WTC11 (cell line): ENCODE results near the gene TEX11. TPM values are rescaled to one million over a fixed set of nuclear protein-coding genes. Genes with fewer than 3 reads are reported as not detected.

Source experiments
- EMX1 ChIP-seq: fragments of 250-450 bp; sonication (Bioruptor Pico); IDR thresholded peaks from 2 replicates; pipeline ENCODE4 v1.8.0; 2021; ENCODE audit warnings: mild to moderate bottlenecking
- ESRRA ChIP-seq: sonication (generic); formaldehyde crosslinking; IDR thresholded peaks from 2 replicates; pipeline ENCODE4 v1.8.1; 2022; ENCODE audit warnings: mild to moderate bottlenecking, missing genetic modification reagents, borderline replicate concordance
- FOXP1 ChIP-seq: sonication (generic); formaldehyde crosslinking; IDR thresholded peaks from 2 replicates; pipeline ENCODE4 v1.8.0; 2022; ENCODE audit warnings: missing genetic modification reagents, mild to moderate bottlenecking, moderate library complexity, borderline replicate concordance
- IRF2 ChIP-seq: sonication (generic); formaldehyde crosslinking; IDR thresholded peaks from 2 replicates; pipeline ENCODE4 v1.8.0; 2022; ENCODE audit warnings: low read depth, missing genetic modification reagents, borderline replicate concordance
- JAZF1 ChIP-seq: fragments of 250-450 bp; sonication (Bioruptor Pico); IDR thresholded peaks from 2 replicates; pipeline ENCODE4 v1.9.0; 2021; ENCODE audit warnings: moderate library complexity, mild to moderate bottlenecking, inconsistent platforms
- MYBL2 ChIP-seq: sonication (generic); formaldehyde crosslinking; IDR thresholded peaks from 2 replicates; pipeline ENCODE4 v1.8.1; 2023; ENCODE audit warnings: mild to moderate bottlenecking, moderate library complexity, missing genetic modification reagents
- NFE2L1 ChIP-seq: sonication (generic); formaldehyde crosslinking; IDR thresholded peaks from 2 replicates; pipeline ENCODE4 v1.8.1; 2023; ENCODE audit warnings: missing genetic modification reagents
- TEAD1 ChIP-seq: sonication (generic); formaldehyde crosslinking; IDR thresholded peaks from 2 replicates; pipeline ENCODE4 v1.8.0; 2022; ENCODE audit warnings: mild to moderate bottlenecking, missing genetic modification reagents
- ZBTB21 ChIP-seq: sonication (generic); formaldehyde crosslinking; IDR thresholded peaks from 2 replicates; pipeline ENCODE4 v1.8.1; 2023; ENCODE audit warnings: mild to moderate bottlenecking, missing genetic modification reagents, borderline replicate concordance
- ZNF317 ChIP-seq: sonication (generic); formaldehyde crosslinking; IDR thresholded peaks from 2 replicates; pipeline ENCODE4 v1.8.1; 2023; ENCODE audit warnings: low read depth, mild to moderate bottlenecking, moderate library complexity, missing genetic modification reagents, borderline replicate concordance
- ZNF423 ChIP-seq: fragments of 250-450 bp; sonication (Bioruptor Pico); IDR thresholded peaks from 2 replicates; pipeline ENCODE4 v2.1.2; 2022; ENCODE audit warnings: mild to moderate bottlenecking, moderate library complexity
- total RNA-seq: library from RNA; stranded (reverse); gene quantifications from 3 replicates; pipeline ENCODE4 v1.2.3, GENCODE V29; 2021
- TF ChIP-seq, protein P1 (sequence below): sonication (generic); formaldehyde crosslinking; IDR thresholded peaks from 2 replicates; pipeline ENCODE4 v1.8.0; 2022; ENCODE audit warnings: missing genetic modification reagents
- TF ChIP-seq, protein P2 (sequence below): sonication (generic); formaldehyde crosslinking; IDR thresholded peaks from 2 replicates; pipeline ENCODE4 v1.8.1; 2022; ENCODE audit warnings: low read depth, missing genetic modification reagents, borderline replicate concordance
- TF ChIP-seq, protein P3 (sequence below): fragments of 250-450 bp; sonication (Bioruptor Pico); IDR thresholded peaks from 2 replicates; pipeline ENCODE4 v1.9.0; 2021; ENCODE audit warnings: moderate library complexity, mild to moderate bottlenecking, inconsistent platforms, borderline replicate concordance

TEX11 gene
- total RNA-seq, 1 experiment from 2014 or later: 0.31 TPM

DNA sequence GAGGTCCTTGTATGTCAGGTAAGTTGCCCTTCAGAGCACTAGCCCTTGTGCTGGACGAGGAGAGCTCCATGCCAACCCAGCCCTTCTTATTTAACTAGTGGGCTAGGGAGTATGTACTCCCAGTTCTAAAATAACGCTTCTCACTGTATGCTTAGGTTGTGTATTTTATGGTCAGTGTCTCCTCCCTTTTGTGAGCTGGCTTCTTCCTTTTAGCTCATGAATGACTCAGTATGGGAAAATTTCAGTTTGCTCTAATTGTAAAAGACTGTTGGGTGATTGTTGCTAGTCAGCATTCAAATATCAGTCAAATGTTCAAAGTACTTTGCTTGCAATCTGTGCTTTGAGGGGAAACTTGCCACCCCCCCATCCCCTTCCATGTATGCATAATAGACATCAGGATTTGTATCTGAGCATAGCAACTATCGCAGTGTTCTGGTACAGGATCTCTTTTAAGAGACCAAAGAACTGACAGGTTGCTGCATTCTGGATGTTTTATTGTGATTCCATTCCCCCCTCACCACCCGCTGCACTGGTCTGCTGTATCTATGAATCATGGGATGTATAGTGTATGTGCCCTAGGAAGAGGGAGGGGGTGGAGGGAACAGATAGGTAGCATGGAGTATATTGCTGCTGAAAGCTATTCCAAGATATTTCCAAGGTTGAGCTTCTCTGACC lies 429.1 kb downstream of the TEX11 start (continued):
- TF ChIP-seq, protein P1, sequence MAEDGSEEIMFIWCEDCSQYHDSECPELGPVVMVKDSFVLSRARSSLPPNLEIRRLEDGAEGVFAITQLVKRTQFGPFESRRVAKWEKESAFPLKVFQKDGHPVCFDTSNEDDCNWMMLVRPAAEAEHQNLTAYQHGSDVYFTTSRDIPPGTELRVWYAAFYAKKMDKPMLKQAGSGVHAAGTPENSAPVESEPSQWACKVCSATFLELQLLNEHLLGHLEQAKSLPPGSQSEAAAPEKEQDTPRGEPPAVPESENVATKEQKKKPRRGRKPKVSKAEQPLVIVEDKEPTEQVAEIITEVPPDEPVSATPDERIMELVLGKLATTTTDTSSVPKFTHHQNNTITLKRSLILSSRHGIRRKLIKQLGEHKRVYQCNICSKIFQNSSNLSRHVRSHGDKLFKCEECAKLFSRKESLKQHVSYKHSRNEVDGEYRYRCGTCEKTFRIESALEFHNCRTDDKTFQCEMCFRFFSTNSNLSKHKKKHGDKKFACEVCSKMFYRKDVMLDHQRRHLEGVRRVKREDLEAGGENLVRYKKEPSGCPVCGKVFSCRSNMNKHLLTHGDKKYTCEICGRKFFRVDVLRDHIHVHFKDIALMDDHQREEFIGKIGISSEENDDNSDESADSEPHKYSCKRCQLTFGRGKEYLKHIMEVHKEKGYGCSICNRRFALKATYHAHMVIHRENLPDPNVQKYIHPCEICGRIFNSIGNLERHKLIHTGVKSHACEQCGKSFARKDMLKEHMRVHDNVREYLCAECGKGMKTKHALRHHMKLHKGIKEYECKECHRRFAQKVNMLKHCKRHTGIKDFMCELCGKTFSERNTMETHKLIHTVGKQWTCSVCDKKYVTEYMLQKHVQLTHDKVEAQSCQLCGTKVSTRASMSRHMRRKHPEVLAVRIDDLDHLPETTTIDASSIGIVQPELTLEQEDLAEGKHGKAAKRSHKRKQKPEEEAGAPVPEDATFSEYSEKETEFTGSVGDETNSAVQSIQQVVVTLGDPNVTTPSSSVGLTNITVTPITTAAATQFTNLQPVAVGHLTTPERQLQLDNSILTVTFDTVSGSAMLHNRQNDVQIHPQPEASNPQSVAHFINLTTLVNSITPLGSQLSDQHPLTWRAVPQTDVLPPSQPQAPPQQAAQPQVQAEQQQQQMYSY (CRISPR knock-in tag): no peak
- TF ChIP-seq ESRRA (CRISPR knock-in tag) (no peak), ZBTB21 (no peak), MYBL2 (CRISPR knock-in tag) (no peak), NFE2L1 (CRISPR knock-in tag) (no peak), EMX1 (CRISPR knock-in tag) (no peak), IRF2 (CRISPR knock-in tag) (no peak), FOXP1 (CRISPR knock-in tag) (no peak), ZNF317 (CRISPR knock-in tag) (no peak), JAZF1 (CRISPR knock-in tag) (no peak), ZNF423 (no peak), TEAD1 (CRISPR knock-in tag) (no peak)
- TF ChIP-seq, protein P2, sequence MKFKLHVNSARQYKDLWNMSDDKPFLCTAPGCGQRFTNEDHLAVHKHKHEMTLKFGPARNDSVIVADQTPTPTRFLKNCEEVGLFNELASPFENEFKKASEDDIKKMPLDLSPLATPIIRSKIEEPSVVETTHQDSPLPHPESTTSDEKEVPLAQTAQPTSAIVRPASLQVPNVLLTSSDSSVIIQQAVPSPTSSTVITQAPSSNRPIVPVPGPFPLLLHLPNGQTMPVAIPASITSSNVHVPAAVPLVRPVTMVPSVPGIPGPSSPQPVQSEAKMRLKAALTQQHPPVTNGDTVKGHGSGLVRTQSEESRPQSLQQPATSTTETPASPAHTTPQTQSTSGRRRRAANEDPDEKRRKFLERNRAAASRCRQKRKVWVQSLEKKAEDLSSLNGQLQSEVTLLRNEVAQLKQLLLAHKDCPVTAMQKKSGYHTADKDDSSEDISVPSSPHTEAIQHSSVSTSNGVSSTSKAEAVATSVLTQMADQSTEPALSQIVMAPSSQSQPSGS: no peak
- TF ChIP-seq, protein P3, sequence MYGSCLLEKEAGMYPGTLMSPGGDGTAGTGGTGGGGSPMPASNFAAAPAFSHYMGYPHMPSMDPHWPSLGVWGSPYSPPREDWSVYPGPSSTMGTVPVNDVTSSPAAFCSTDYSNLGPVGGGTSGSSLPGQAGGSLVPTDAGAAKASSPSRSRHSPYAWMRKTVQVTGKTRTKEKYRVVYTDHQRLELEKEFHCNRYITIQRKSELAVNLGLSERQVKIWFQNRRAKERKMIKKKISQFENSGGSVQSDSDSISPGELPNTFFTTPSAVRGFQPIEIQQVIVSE: no peak
- TF ChIP-seq, all 79 proteins: peak for 0

Other genes with a start within 250 kb of the TEX11 start
- 131 to 164 TPM (median 134 TPM) in 3 replicates for gene SLC7A3, start 22.4 kb upstream of the TEX11 start, total RNA-seq
- gene SNX12, start 159.6 kb upstream of the TEX11 start, total RNA-seq: 69.4 to 79.6 TPM (median 74.2 TPM) in 3 replicates
- 35.3 to 48.3 TPM (median 37.0 TPM) in 3 replicates for gene FOXO4, start 187.1 kb upstream of the TEX11 start, total RNA-seq
- gene CXorf65, start 198.0 kb upstream of the TEX11 start, total RNA-seq: not detected in 3 replicates
- gene IL2RG, start 202.9 kb upstream of the TEX11 start, total RNA-seq: 0.37 to 1.2 TPM (median 0.94 TPM) in 3 replicates
- gene MED12, start 209.9 kb upstream of the TEX11 start, total RNA-seq: 35.6 to 38.4 TPM (median 37.0 TPM) in 3 replicates
- gene NLGN3, start 236.1 kb upstream of the TEX11 start, total RNA-seq: 10.6 to 11.7 TPM (median 10.8 TPM) in 3 replicates